HCT116 (cell line): ENCODE measurements around the gene NARF. TPM values are rescaled to one million over a fixed set of nuclear protein-coding genes. Genes with fewer than 3 reads are reported as not detected.

Experiments used
- ATAC-seq: fragments of 200-7000 bp; cut with Tn5 transposase; 2 replicates; pipeline ENCODE4 v1.9.1; 2020; ENCODE audit warnings: mild to moderate bottlenecking, moderate library complexity
- BruUV-seq: library from RNA; stranded (reverse); fragments of 400-500 nt; replicated peaks from 2 replicates; lab custom pipeline; 2021; lab: Mats Ljungman, UMichigan
- CTCF ChIA-PET: fragments of 300-600 bp; sonication (Branson Sonifier 250); formaldehyde crosslinking; loops from one replicate; lab custom pipeline; 2021; ENCODE audit warnings: antibody characterized with exemption; lab: Charles Lee
- POLR2A ChIA-PET: fragments of 300-600, 350-600 bp; sonication (Branson Sonifier 250); formaldehyde crosslinking; loops from one replicate; lab custom pipeline; 2021; ENCODE audit warnings: antibody characterized with exemption; lab: Charles Lee
- RAD21 ChIA-PET, 2 experiments: fragments of 300-600 bp; sonication (Branson Sonifier 250); formaldehyde crosslinking; loops; one replicate each; lab custom pipeline; 2023; ENCODE audit warnings: low total read pairs in 2 of 2; ENCODE audit not compliant: uncharacterized antibody in 2 of 2, unreplicated experiment in 2 of 2, low non-redundant PET in 1 of 2; lab: Charles Lee
- DNase-seq: peaks from one replicate; pipeline ENCODE4 v3.0.0-alpha.2; 2010; ENCODE audit warnings: low read depth, low spot score
- H2AFZ ChIP-seq: fragments of 200-600 bp; shearing (Covaris generic), sonication (generic); 2 replicates; pipeline ENCODE4 v1.6.1; 2017; ENCODE audit warnings: low read depth, mixed run types, mixed read lengths, antibody characterized with exemption, low read length; ENCODE audit not compliant: poor library complexity, severe bottlenecking
- H3K27ac ChIP-seq: 2 replicates; pipeline ENCODE4 v1.5.1; 2012; ENCODE audit warnings: low read depth, low read length
- H3K27me3 ChIP-seq: fragments of 200-600 bp; sonication (generic); 2 replicates; pipeline ENCODE4 v1.6.1; 2016; ENCODE audit warnings: mixed run types, low read length, mixed read lengths; ENCODE audit not compliant: insufficient read depth
- H3K36me3 ChIP-seq, 2 experiments: fragments of 200-500 bp in 1 of 2; fragments of 200-600 bp in 1 of 2; sonication (Bioruptor generic) in 1 of 2; sonication (generic) in 1 of 2; 2 replicates each; pipeline versions ENCODE4 v1.5.1 to v1.6.1; 2014 to 2016; ENCODE audit warnings: low read length in 2 of 2, inconsistent platforms in 1 of 2, mixed read lengths in 1 of 2, mixed run types in 1 of 2; ENCODE audit not compliant: insufficient read depth in 2 of 2, control insufficient read depth in 1 of 2
- H3K4me1 ChIP-seq, 2 experiments: fragments of 200-600 bp in 1 of 2; sonication (generic) in 1 of 2; 2 replicates each; pipeline versions ENCODE4 v1.5.1 to v1.6.1; 2012 to 2017; ENCODE audit warnings: low read length in 2 of 2, inconsistent platforms in 1 of 2, mild to moderate bottlenecking in 1 of 2, mixed read lengths in 1 of 2, mixed run types in 1 of 2, moderate library complexity in 1 of 2; ENCODE audit not compliant: insufficient read depth in 2 of 2, control insufficient read depth in 1 of 2
- H3K4me2 ChIP-seq: fragments of 200-600 bp; sonication (generic); 2 replicates; pipeline ENCODE4 v1.6.1; 2017; ENCODE audit warnings: mixed run types, low read length, mixed read lengths
- H3K4me3 ChIP-seq, 2 experiments: fragments of 200-600 bp in 1 of 2; sonication (generic) in 1 of 2; replicated peaks in 1 of 2; 2 replicates each; pipeline ENCODE4 v1.5.1; 2011 to 2016; ENCODE audit warnings: low read length in 2 of 2, control low read depth in 1 of 2, low read depth in 1 of 2, mild to moderate bottlenecking in 1 of 2, mixed read lengths in 1 of 2, mixed run types in 1 of 2
- H3K79me2 ChIP-seq: fragments of 200-600 bp; sonication (generic); 2 replicates; pipeline ENCODE4 v1.6.1; 2017; ENCODE audit warnings: mild to moderate bottlenecking, mixed run types, low read length, moderate library complexity, mixed read lengths; ENCODE audit not compliant: insufficient read depth
- H3K9ac ChIP-seq: fragments of 200-600 bp; sonication (generic); 2 replicates; pipeline ENCODE4 v1.6.1; 2016; ENCODE audit warnings: low read length, mixed read lengths
- H3K9me2 ChIP-seq: fragments of 200-600 bp; sonication (generic), shearing (Covaris generic); 2 replicates; pipeline ENCODE4 v1.6.1; 2017; ENCODE audit warnings: mixed run types, mild to moderate bottlenecking, moderate library complexity; ENCODE audit not compliant: insufficient read depth
- H3K9me3 ChIP-seq, 2 experiments: fragments of 200-500 bp in 1 of 2; fragments of 200-600 bp in 1 of 2; sonication (Bioruptor generic) in 1 of 2; sonication (generic) in 1 of 2; 2 replicates each; pipeline ENCODE4 v1.6.1; 2014 to 2017; ENCODE audit warnings: low read length in 2 of 2, mixed read lengths in 2 of 2, inconsistent platforms in 1 of 2, low read depth in 1 of 2, mild to moderate bottlenecking in 1 of 2, mixed run types in 1 of 2, moderate library complexity in 1 of 2; ENCODE audit not compliant: control insufficient read depth in 1 of 2, insufficient read depth in 1 of 2
- H4K20me1 ChIP-seq: fragments of 200-600 bp; sonication (generic), shearing (Covaris generic); 2 replicates; pipeline ENCODE4 v1.6.1; 2017; ENCODE audit warnings: mixed run types, mild to moderate bottlenecking, moderate library complexity; ENCODE audit not compliant: insufficient read depth
- ATF3 ChIP-seq: IDR thresholded peaks from 2 replicates; pipeline ENCODE4 v1.6.1; 2012
- CBX3 ChIP-seq: IDR thresholded peaks from 2 replicates; pipeline ENCODE4 v1.6.1; 2012; ENCODE audit warnings: low read depth
- CTCF ChIP-seq, 3 experiments: fragments of 200-600 bp in 1 of 3; sonication (generic) in 1 of 3; IDR thresholded peaks in 2 of 3; conservative IDR thresholded peaks in 1 of 3; 2 replicates each; pipeline ENCODE4 v1.5.1; 2012 to 2017; ENCODE audit warnings: low read depth in 2 of 3, low read length in 2 of 3, antibody characterized with exemption in 1 of 3, borderline replicate concordance in 1 of 3, control low read depth in 1 of 3, mild to moderate bottlenecking in 1 of 3, mixed read lengths in 1 of 3, mixed run types in 1 of 3, moderate library complexity in 1 of 3; ENCODE audit not compliant: insufficient read depth in 1 of 3
- EGR1 ChIP-seq: IDR thresholded peaks from 2 replicates; pipeline ENCODE4 v1.6.1; 2012; ENCODE audit warnings: low read depth
- EZH2 ChIP-seq: fragments of 200-600 bp; sonication (generic); IDR thresholded peaks from 2 replicates; pipeline ENCODE4 v1.6.1; 2017; ENCODE audit warnings: antibody characterized with exemption, mixed run types
- EZH2phosphoT487 ChIP-seq: fragments of 200-600 bp; IDR thresholded peaks from 2 replicates; pipeline ENCODE4 v1.6.1; 2018; ENCODE audit warnings: antibody characterized with exemption, borderline replicate concordance
- FOSL1 ChIP-seq: IDR thresholded peaks from 2 replicates; pipeline ENCODE4 v1.6.1; 2012; ENCODE audit warnings: low read depth
- JUND ChIP-seq: IDR thresholded peaks from 2 replicates; pipeline ENCODE4 v1.6.1; 2012
- POLR2AphosphoS5 ChIP-seq: IDR thresholded peaks from 2 replicates; pipeline ENCODE4 v1.6.1; 2011; ENCODE audit warnings: mild to moderate bottlenecking, low read depth, low read length, moderate library complexity
- RAD21 ChIP-seq: IDR thresholded peaks from 2 replicates; pipeline ENCODE4 v1.6.1; 2012; ENCODE audit warnings: low read depth, mild to moderate bottlenecking
- SIN3A ChIP-seq: IDR thresholded peaks from 2 replicates; pipeline ENCODE4 v1.6.1; 2012; ENCODE audit warnings: low read depth
- SP1 ChIP-seq: IDR thresholded peaks from 2 replicates; pipeline ENCODE4 v1.6.1; 2012; ENCODE audit warnings: low read depth
- TCF7L2 ChIP-seq: IDR thresholded peaks from 2 replicates; pipeline ENCODE4 v1.7.0; 2011; ENCODE audit warnings: borderline replicate concordance, inconsistent platforms; ENCODE audit not compliant: insufficient read depth, insufficient read length; ENCODE audit errors: extremely low read depth
- YY1 ChIP-seq: IDR thresholded peaks from 2 replicates; pipeline ENCODE4 v1.6.1; 2011; ENCODE audit warnings: low read length, low read depth, moderate library complexity, mild to moderate bottlenecking; ENCODE audit not compliant: insufficient replicate concordance; ENCODE audit errors: extremely low read depth
- ZBTB33 ChIP-seq: IDR thresholded peaks from 2 replicates; pipeline ENCODE4 v1.6.1; 2011; ENCODE audit warnings: mild to moderate bottlenecking, low read length, moderate library complexity; ENCODE audit not compliant: insufficient replicate concordance; ENCODE audit errors: extremely low read depth
- intact Hi-C: fragments of 100-400 bp; cut with micrococcal nuclease; formaldehyde crosslinking; loops from 2 replicates; pipeline ENCODE4 v1.10.0; 2022
- total RNA-seq: library from RNA; stranded (reverse); gene quantifications from one replicate; pipeline ENCODE4 v1.2.1, GENCODE V29; 2021; ENCODE audit not compliant: unreplicated experiment
- TF ChIP-seq, protein P1 (sequence below): IDR thresholded peaks from 2 replicates; pipeline ENCODE4 v1.6.1; 2012

Gene NARF
- total RNA-seq, 1 experiment from 2014 or later: 91.8 TPM

- TF ChIP-seq ATF3: no peak
- TF ChIP-seq JUND: no peak
- TF ChIP-seq TCF7L2: no peak
- no peak for TF ChIP-seq EZH2
- no peak for TF ChIP-seq CBX3
- no peak for TF ChIP-seq ZBTB33
- TF ChIP-seq SP1: no peak
- no peak for TF ChIP-seq YY1
- no peak for TF ChIP-seq SIN3A
- TF ChIP-seq POLR2AphosphoS5: no peak
- TF ChIP-seq RAD21: no peak
- no peak for TF ChIP-seq CTCF (IDR thresholded peaks at IDR 0.05 in 2 of 3, conservative IDR thresholded peaks at IDR 0.05 in 1 of 3; ENCODE audit: borderline replicate concordance in 1 of 3, insufficient read depth in 1 of 3, low read depth in 2 of 3, low read length in 2 of 3)
- TF ChIP-seq EGR1: no peak
- TF ChIP-seq, protein P1, sequence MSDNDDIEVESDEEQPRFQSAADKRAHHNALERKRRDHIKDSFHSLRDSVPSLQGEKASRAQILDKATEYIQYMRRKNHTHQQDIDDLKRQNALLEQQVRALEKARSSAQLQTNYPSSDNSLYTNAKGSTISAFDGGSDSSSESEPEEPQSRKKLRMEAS: no peak
- no peak for TF ChIP-seq EZH2phosphoT487
- no peak for TF ChIP-seq FOSL1
- POLR2A ChIA-PET: no interaction called here
- Histone ChIP-seq H3K79me2 (no peaks in the 10 kb centered on the region), H3K27me3 (no peaks in the 10 kb centered on the region), H3K9me2 (no peaks in the 10 kb centered on the region), H3K9me3 (no peaks in the 10 kb centered on the region), H3K36me3 (peaks cover 16 to 34% of the 10 kb centered on the region in 2 experiments), H2AFZ (no peak overlapping the region), H3K27ac (no peak overlapping the region), H3K4me1 (no peaks in the 10 kb centered on the region), H3K4me2 (no peak overlapping the region), H3K9ac (no peak overlapping the region), H3K4me3 (no peak overlapping the region), H4K20me1 (no peaks in the 10 kb centered on the region)
- DNase-seq: no peak
- RAD21 ChIA-PET: no interaction called here
- ATAC-seq: no peak
- BruUV-seq: no TSS peak
- CTCF ChIA-PET: no interaction called here
- intact Hi-C loops: no loop called here
Observed at GRCh38 chr17:82468692-82469091, 10.2 kb downstream of the NARF start.
